ENCODE data around the gene GAREM2.

The GAREM2 gene

DNA sequence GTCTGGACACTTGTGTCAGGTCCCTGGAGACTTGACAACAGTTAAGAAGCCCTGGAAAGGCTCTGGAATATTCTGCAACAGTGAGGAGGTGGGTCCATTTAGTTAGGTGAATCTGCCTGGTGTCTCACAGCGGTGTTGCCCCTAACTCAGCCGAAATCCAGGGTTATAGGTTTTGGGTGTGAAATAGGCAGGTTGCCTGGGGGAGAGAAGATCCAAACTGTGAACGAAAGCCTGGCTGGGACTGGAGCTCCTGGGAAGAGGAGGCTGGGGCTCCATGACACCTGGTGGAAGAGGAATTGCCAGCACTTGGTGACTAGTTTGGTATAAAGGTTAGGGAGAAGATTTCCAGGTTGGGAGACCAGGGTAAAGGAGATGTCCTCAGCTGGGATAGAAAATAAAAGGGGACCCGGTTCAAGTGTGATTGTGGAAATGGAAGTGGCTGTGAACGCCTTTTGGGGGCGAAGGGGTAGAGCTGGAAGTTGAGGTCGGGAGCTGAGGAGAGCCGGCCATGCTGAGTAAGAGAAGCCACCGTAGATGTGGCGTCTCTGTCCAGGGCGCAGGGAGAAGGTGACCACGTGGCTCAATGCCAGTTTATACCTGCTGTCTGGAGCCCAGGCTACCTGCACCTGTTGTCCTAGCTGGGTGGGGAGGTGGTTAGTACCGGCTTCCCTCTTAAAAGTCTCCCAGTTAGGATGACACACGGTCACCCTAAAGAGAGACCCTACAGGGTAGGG, 3.0 kb upstream of the GAREM2 start:
- no peak for DNase-seq (ENCODE audit: low spot score)

DNA sequence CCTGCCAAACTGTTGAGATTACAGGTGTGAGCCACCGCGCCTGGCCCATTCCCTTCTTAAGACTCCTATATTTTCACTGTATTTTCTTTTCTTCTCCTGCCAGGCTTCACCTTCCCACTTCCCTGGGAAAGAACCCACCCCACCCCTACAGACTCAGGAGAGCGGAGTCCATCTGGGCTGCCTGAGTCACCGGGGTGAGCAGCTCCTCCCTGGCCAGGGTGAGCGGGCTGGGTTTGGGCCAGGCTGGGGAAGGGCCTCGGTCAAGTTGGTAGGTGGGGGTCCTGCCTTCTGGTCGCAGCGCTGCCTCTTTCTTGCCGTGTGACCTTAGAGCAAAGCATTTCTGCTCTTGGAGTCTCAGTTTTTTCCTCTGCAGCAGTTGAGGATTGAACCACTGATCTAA, 2.1 kb upstream of the GAREM2 start:
- no peak for DNase-seq (ENCODE audit: low spot score)

DNA sequence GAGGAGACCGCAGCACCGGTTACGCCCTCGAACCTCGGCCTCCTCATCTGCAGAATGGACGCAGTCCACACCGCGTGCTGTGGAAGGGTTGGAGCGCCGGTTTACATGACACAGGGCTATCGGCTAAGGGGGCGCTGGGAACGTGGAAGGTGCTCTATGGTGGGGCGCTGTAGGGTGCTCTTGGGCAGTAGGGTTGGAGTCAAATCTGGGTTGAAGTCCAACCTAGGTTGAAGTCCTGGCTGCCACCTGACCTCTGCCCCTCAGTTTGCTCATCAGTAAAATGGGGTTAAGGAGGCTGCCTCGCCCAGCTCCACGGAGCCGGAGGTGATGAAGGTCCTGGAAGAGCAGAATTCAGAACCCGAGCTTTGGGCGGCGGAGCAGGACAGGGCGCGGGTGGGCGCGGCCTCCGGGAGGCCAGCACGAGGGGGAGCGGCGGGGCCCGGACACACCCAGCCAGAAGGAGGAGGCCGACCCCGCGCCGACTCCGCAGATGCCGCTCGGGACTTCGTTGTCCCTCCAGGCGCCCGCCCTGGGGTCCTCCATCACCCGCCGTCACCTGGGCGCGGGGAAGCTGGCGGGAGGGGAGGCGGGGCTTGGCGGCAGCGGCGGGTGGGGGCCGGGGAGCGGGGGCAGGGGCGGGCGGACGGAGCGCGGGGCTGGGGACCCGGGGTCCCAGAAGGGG, 558 bp upstream of the GAREM2 start:
- no peak for DNase-seq (ENCODE audit: low spot score)

DNA sequence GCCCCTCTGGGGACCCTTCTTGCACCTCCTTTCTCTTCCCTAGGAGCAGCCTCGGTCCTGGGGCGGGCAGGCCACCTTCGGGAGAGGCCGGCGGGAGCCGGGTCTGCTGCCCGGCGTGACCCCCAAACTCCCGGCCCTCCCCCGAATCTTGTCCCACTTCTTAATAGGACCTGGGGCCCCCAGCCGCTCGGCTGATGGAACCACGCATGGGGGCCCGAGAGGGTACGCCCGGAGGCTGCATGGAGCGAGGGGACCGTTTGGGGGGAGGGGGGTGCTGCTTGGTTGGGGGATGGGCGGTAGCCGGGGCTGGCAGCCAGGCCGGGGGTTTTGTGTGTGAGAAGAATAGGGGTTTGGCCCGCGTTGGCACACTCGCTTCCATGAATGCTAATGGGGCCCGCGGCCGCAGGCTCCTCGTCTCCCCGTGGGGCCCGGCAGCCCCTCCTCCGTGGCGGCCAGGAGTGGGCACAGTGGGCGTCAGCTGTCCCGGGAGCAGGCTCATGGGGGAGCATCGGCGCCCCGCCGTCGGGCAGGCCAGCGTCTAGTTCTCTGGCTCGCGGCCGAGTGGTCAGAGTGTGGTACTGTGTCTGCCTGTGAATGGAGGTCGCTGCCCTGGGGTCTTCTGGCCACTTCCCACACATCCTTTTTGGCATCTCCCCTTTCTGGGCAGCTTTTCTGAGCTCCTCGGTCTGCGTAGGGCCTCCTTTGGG, 1.0 kb downstream of the GAREM2 start:
- no peak for DNase-seq (ENCODE audit: low spot score)

DNA sequence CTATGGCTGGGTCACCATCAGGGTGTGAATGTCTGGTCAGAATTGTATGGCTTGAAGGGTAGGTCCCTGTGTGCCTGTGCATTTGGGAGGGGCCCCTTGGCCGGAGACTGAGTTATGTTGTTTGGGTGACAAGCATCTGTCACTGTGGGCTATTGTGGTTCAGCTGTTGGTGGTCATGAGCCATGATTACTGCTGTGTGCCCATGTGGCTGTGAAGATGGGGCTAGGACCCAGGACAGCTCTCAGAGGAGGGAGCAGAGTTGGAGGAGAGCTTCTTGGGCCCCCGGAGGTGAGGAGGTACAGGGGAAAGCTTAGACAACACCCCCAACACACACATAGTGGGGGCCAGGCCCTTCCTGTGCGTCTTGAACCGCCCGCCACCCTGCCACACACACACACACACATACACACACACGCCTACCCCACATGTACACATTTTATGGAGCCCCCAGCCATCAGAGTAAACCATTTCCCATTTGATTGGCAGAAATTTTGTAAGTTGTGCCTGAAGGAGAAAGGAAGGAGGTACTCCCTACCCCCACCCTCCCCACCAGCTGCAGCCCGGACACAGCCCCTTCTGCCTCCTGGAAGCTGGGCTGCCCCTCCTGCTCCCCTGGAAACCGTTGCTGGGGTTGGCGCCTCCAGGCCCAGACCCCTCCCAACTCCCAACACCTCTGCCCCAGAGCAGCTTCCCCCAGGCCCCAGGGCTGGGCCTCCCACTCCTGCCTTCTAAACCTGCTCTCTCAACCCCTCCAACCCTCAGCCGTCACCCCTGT, 2.0 kb downstream of the GAREM2 start:
- DNase-seq (ENCODE audit: low spot score): no peak

DNA sequence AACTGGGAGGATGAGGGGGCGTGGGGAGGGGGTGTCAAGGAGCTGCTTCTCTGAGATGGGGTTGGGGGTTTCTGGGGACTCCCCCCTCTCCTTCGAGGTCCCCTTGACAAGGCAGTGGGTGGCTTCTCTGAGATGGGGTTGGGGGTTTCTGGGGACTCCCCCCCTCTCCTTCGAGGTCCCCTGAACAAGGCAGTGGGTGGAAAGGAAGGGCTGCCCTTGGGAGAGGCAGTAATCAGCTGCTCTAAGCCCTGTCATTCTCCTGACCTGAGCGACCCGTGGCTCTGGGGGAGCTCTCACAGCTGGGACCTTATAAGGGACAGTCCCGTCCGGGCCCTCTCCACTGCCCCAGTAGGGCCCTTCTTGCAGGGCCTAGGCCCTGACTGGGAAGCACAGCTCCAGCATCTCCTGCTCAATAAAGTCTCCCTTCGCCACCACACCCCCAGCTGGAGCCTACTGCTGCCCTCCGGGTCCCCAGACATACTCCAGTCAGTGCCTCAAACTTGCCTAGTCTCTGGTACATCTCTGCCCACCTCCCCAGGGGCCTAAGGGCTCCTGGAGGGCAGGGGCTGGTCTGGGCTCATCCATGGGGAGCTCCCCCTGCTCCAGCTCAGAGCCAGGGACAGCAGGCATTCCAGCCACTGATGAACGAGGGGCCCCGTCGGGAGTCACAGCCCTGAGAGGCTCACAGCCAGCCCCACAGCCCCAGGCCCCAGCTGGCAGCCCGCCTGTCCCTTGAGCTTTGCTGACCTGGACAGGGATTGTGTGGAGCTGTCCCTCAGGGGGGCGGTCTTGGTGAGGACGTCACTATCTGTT, 2.8 kb downstream of the GAREM2 start:
- no peak for DNase-seq (ENCODE audit: low spot score)

DNA sequence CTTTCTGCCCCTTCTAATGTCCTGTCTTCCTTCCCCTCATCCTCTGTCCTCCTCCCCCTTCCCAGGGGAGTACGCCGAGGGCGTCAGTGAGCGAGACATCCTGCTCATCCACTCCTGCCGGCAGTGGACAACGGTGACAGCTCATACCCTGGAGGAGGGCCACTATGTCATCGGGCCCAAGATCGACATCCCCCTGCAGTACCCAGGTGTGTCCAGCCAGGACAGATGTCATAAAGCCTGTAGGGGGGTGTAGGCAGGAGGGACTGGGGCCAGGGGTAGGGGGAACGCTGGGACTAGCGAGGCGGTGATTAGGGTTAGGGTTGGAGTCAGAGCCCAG, 3.4 kb downstream of the GAREM2 start:
- DNase-seq (ENCODE audit: low spot score): no peak

DNA sequence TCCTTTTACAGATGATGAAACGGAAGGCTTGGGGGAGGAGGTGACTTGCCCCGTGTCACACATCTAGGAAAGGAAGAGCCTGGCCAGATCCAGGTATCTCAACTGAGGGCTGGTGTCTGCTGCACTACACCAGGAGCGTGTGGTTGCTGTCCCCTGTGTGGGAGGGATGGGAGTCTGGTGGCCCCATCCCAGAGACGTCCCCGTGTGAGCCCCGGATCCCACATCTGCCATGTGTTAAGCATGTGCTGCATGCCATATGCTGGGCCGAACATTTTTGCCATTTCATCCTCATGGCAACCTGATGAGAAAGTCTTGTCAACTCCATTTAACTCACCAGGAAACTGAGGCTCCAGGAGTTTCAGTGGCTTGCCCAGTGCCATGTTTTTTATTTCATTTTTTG, 4.2 kb downstream of the GAREM2 start:
- no peak for DNase-seq (ENCODE audit: low spot score)

DNA sequence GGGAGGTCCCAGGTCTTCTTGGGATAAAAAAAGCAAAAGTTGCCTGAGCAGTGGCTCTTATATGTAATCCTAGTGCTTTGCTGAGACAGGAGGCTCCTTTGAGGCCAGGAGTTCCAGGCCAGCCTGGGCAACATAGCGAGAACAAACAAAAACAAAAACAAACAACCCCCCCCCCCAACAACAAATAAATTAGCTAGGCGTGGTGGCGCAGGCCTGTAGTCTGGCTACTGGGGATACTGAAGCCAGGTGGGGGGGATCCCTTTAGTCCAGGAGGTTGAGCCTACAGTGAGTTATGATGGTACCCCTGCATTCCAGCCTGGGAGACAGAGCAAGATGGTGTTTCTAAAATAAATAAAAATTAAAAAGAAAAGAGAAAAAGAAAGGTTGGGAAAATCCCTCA, 5.4 kb downstream of the GAREM2 start:
- no peak for DNase-seq (ENCODE audit: low spot score)

DNA sequence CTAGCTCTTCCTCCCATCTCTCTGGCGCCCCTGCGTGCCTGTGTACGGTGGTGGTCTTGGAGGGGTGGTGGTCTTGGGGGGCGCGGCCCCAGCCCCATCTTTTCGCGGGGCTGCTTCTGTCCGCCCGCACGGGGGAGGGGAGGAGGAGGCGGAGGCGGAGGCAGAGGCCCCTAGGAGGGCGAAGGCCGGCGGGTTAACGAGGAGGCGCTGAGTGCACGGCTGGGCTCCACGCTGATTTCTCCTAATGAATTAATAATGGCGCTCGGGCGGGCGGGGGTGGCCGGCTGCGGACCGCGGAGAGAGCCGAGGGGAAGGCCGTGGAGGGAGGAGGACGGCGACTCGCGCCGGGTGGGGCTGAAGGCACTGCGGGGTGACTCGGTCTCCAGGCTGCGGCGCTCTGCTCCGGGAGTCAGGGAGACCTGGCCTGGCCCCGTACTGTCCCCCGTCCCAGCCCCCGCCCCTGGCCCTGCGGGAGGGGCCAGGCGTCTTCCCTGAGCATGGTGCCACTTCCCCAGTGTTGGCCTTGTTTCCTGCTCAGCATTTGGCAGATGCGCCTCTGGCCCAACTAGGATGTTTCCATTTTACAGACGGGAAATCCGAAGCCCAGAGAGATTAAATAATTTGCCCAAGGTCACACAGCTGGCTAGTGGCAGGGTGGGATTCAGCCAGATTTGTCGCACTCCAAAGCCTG, 6.0 kb downstream of the GAREM2 start:
- DNase-seq (ENCODE audit: low spot score): peak; percentile 28

DNA sequence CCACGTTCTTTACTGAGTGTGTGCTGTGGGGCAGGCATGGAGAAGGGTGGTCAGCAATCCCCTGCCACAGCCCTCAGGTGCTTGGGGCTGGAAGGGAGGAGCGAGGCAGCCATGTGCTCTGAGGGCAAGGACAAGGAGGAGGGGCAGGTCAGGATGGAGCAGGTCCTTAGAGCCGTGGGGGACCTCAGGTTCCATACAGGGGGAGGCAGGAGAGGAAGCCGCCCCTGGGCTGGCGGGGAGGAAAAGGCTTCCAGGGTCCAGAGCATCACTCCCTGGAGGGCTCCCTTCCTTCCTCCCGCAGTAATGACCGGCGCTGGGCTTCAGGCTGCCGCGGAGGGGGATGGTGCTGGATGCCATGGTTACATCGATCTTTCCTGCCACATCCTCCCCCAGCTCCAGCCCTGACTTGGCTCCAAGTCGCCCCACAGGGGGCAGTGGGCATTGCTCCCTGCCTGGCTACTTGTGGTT, 6.6 kb downstream of the GAREM2 start:
- DNase-seq (ENCODE audit: low spot score): peak; percentile 33

DNA sequence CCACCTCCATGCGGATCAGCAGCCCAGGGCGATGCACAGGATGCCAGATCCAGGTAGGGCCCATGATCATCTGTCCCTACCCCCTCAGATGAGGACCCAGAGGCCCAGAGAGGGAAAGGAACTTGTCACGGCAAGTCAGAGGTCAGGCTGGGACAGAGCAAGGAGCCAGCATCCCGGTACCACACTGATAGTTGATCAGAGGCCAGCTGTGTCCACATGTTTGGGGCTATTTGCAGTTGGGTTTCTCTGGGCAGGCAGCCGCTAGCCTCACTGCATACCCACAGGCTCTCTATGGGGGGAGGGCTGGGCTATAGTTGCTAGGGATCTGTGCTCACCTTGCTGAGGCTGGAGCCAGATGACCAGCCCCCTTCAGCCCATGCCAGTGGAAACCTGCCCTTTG, 9.6 kb downstream of the GAREM2 start:
- DNase-seq (ENCODE audit: low spot score): no peak

DNA sequence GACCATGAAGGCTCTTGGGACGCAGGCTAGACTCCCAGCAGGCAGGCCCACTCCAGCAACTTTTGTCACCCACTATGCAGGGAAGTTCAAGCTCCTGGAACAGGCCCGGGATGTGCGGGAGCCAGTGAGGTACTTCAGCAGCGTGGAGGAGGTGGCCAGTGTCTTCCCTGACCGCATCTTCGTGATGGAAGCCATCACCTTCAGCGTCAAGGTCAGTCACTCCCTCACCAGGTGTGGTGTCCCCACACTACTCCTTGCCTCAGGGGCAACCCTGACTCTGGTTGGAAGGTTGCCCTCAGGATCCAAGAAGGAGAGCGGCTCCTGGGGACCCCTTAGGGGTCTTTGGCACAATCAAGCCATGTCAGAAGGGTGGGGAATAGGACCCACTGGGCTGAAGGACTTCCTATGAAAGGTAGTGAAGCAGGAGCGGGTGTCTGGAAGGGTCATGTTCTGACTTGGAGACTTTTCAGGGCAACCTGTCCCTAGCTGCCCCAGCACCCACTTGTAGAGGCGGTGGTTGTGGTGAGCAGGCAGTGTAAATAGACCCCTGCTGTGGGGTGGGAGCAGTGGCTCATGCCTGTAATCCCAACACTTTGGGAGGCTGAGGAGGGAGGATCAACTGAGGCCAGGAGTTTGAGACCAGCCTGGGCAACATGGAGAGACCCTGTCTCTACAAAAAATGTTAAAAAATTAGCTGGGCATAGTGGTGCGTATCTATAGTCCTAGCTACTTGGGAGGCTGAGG, 10.2 kb downstream of the GAREM2 start:
- no peak for DNase-seq (ENCODE audit: low spot score)

DNA sequence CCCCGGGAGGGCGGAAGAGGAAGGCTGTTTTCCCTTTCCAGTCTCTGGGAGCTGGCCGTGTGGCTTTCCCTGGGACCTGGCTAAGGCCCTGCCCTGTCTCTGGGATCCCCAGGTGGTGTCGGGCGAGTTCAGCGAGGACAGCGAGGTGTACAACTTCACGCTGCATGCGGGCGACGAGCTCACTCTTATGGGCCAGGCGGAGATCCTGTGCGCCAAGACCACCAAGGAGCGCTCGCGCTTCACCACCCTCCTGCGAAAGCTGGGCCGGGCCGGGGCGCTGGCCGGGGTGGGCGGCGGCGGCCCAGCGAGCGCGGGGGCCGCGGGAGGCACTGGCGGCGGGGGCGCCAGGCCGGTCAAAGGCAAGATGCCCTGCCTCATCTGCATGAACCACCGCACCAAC, 11.2 kb downstream of the GAREM2 start:
- no peak for DNase-seq (ENCODE audit: low spot score)

DNA sequence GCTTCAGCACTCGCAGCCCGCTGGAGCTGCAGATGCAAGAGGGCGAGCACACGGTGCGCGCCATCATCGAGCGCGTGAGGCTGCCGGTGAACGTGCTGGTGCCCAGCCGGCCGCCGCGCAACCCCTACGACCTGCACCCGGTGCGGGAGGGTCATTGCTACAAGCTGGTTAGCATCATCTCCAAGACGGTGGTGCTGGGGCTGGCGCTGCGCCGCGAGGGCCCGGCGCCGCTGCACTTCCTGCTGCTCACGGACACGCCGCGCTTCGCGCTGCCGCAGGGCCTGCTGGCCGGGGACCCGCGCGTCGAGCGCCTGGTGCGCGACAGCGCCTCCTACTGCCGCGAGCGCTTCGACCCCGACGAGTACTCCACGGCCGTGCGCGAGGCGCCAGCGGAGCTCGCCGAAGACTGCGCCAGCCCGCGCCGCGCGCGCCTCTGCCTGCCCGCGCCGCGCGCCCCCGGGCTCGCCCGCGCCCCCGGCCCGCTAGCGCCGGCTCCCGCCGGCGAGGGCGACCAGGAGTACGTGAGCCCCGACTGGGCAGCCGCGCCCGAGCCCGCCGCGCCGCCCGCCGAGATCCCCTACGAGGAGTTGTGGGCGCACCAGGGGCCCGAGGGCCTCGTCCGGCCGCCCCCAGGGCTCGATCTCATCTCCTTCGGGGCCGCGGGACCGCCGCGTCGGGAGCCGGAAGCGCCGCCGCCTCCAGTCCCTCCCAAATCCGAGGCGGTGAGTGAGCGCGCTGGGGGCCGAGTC, 11.8 kb downstream of the GAREM2 start:
- DNase-seq (ENCODE audit: low spot score): peak; percentile 91

DNA sequence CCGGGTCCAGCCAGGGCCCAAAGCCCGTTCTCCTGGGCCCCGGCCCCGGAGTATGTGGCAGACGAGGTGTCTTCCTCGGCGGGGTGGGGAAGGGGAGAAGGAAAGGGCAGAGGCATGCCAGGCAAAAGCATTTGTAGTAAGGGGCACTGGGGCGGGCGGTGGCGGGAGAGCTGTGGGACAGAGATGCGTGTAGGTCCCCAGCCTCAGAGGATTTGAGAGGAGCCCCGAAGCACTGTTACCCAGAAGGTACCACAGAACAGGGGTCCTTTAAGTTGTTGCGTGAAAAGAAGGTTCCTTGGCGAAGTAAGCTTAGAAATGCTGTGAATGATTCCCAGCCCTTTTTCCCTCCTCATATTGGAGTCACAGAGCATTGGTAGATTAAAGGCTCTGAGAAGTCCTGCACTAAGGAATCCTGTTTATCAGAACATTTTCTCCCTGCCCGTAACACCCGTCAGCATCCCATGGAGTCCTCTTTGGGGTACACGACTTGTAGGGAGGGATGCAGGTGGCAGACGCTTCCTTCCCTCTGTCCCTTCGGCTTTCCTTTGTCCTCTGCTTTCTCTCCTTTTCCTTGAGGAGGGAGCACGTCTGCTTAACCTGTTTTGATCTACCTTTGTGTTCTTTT, 12.5 kb downstream of the GAREM2 start:
- DNase-seq (ENCODE audit: low spot score): no peak

DNA sequence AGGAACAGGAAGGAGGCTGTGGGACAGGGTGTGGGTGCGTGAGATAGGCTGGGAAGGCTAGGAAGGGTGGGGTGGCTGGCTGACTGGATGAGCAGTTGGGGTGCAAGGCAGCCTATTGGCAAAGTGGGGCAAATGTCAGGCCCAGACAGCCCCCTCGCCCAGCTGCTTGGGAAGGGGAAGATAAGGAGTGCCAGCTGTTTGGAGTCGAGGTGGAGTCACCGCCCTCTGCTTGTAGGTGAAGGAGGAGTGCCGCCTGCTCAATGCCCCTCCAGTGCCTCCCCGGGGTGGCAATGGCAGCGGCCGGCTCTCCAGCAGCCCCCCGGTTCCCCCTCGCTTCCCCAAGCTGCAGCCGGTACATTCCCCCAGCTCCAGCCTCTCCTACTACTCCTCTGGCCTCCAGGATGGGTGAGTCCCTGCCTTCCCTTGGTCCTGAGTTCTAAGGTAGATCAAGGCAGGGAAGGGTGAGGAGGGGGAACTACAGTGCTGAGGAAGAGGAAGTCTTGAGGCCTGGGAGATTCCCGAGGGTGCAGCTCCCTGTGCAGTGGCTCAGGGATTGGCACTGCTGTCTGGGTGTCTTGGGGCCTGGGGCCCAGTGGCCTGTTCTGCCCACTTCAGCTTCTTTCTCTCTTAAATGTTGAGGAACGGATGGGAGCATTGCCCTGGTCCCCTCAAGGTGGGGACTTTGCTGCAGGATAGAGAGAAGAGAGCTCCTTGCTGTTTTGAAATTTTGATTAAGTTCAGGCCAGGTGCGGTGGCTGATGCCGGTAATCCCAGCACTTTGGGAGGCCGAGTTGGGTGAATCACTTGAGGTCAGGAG, 13.3 kb downstream of the GAREM2 start:
- DNase-seq (ENCODE audit: low spot score): no peak

DNA sequence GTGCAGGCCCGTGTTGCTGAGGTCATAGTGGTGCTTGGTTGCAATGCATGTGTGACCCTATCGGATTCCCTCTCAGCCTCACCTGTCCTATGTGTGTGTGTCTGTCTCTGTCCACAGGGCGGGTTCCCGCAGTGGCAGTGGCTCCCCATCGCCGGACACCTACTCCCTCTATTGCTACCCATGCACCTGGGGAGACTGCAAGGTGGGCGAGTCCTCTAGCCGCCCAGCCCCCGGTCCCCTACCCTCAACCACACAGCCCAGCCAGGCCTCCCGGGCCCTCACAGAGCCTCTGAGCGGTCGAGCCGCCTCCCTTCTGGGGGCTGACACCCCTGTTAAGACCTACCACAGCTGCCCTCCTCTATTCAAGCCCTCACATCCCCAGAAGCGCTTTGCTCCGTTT, 14.2 kb downstream of the GAREM2 start:
- DNase-seq (ENCODE audit: low spot score): no peak
